ENCODE measurements around the gene TDRD9.

TDRD9 gene

DNA sequence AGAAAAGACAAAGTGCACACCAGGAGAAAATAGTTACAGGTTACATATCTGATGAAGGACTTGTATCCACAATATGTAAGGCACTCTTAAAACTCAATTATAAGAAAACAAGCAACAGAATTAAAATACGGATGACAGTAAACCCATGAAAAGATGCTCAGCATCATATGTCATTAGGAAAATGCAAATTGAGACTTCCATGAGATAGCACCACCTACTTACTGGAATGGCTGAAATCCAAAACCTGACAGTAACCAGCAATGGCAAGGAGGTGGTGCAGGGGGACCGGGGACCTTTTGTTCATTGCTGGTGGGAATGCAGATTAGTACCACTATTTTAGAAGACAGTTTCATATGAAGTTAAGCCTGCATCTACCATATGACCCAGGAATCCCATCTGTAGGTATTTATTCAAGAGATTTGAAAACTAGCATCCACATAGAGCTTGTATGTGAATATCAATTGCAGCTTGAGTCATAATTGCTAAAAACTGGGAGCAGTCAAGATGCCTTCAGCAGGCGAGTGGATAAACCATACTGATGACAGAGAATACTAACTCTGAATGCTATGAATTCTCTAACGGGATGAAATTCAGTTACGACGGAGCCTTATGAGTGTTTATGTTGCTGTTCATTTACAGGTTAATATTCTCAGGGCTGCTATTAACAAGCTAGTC, 113.3 kb downstream of the TDRD9 start:
- Histone ChIP-seq H3K36me3 (ENCODE audit: control insufficient read depth in 1 of 2, insufficient read depth in 2 of 2, low read length in 2 of 2) (no peaks in the 10 kb centered on the region), H3K79me1 (ENCODE audit: low read length) (no peaks in the 10 kb centered on the region), H3K23ac (ENCODE audit: low read length) (no peak overlapping the region), H3K18ac (ENCODE audit: low read length) (no peak overlapping the region), H4K91ac (ENCODE audit: low read depth, low read length) (no peak overlapping the region), H4K12ac (ENCODE audit: low read depth, low read length) (no peak overlapping the region), H3K27ac (ENCODE audit: low read depth, low read length) (no peak overlapping the region), H2BK12ac (ENCODE audit: low read length) (no peak overlapping the region), H2BK5ac (ENCODE audit: low read depth, low read length, poor library complexity) (no peak overlapping the region), H3K27me3 (ENCODE audit: insufficient read depth, low read length) (no peaks in the 10 kb centered on the region), H3K4me3 (ENCODE audit: low read depth, low read length) (no peak overlapping the region), H2BK120ac (ENCODE audit: insufficient read depth, low read length, poor library complexity) (no peak overlapping the region), H3K79me2 (ENCODE audit: control insufficient read depth, insufficient read depth, low read length, poor library complexity) (no peaks in the 10 kb centered on the region), H2AFZ (ENCODE audit: insufficient read depth, low read length, poor library complexity) (no peak overlapping the region), H3K14ac (ENCODE audit: low read length) (no peak overlapping the region), H3K9ac (ENCODE audit: low read length) (no peak overlapping the region), H4K8ac (ENCODE audit: low read depth, low read length) (no peak overlapping the region), H2AK5ac (ENCODE audit: low read length) (no peak overlapping the region), H3K9me3 (ENCODE audit: insufficient read depth, low read depth, low read length) (peaks cover 2% of the 10 kb centered on the region), H3K4me1 (ENCODE audit: control insufficient read depth in 1 of 2, insufficient read depth in 2 of 2, low read length in 2 of 2) (no peaks in the 10 kb centered on the region), H3K4ac (ENCODE audit: low read depth, low read length) (no peak overlapping the region), H3K4me2 (ENCODE audit: low read length) (no peak overlapping the region)
- no CpG with 5 or more reads among the region's 6 CpGs for WGBS (ENCODE audit: extremely low coverage, insufficient coverage, insufficient read length)
- no peak for DNase-seq

DNA sequence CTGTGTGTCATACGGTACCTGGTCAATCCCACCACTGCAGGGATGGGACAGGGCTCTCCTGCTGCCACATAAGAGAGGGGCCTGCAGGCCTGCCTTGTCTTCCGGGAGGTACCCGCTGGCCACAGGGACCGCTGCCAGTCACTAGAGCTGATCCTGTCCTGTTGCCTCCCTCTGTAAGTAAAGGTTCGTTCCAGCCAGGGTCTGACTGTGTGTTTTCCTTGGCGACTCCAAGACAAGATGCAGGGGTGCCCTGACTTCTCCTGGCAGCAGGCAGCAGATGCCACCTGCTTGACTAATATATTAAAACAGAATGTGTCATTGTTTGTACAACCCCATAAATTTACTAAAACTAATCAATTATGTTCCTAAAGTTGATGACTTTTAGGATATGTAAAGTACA, 115.8 kb downstream of the TDRD9 start:
- Histone ChIP-seq H3K36me3 (ENCODE audit: control insufficient read depth in 1 of 2, insufficient read depth in 2 of 2, low read length in 2 of 2) (no peaks in the 10 kb centered on the region), H3K4me3 (ENCODE audit: low read depth, low read length) (no peak overlapping the region), H2AFZ (ENCODE audit: insufficient read depth, low read length, poor library complexity) (no peak overlapping the region), H3K79me1 (ENCODE audit: low read length) (no peaks in the 10 kb centered on the region), H3K9me3 (ENCODE audit: insufficient read depth, low read depth, low read length) (no peaks in the 10 kb centered on the region), H3K27ac (ENCODE audit: low read depth, low read length) (no peak overlapping the region), H2AK5ac (ENCODE audit: low read length) (no peak overlapping the region), H2BK12ac (ENCODE audit: low read length) (no peak overlapping the region), H3K27me3 (ENCODE audit: insufficient read depth, low read length) (no peaks in the 10 kb centered on the region), H3K23ac (ENCODE audit: low read length) (no peak overlapping the region), H4K8ac (ENCODE audit: low read depth, low read length) (no peak overlapping the region), H3K4me1 (ENCODE audit: control insufficient read depth in 1 of 2, insufficient read depth in 2 of 2, low read length in 2 of 2) (no peaks in the 10 kb centered on the region), H4K12ac (ENCODE audit: low read depth, low read length) (no peak overlapping the region), H3K79me2 (ENCODE audit: control insufficient read depth, insufficient read depth, low read length, poor library complexity) (no peaks in the 10 kb centered on the region), H3K14ac (ENCODE audit: low read length) (no peak overlapping the region), H4K91ac (ENCODE audit: low read depth, low read length) (no peak overlapping the region), H3K18ac (ENCODE audit: low read length) (no peak overlapping the region), H3K4ac (ENCODE audit: low read depth, low read length) (no peak overlapping the region), H2BK120ac (ENCODE audit: insufficient read depth, low read length, poor library complexity) (no peak overlapping the region), H3K9ac (ENCODE audit: low read length) (no peak overlapping the region), H3K4me2 (ENCODE audit: low read length) (no peak overlapping the region), H2BK5ac (ENCODE audit: low read depth, low read length, poor library complexity) (no peak overlapping the region)
- no peak for DNase-seq
- no CpG with 5 or more reads among the region's 6 CpGs for whole genome bisulfite sequencing (ENCODE audit: extremely low coverage, insufficient coverage, insufficient read length)

DNA sequence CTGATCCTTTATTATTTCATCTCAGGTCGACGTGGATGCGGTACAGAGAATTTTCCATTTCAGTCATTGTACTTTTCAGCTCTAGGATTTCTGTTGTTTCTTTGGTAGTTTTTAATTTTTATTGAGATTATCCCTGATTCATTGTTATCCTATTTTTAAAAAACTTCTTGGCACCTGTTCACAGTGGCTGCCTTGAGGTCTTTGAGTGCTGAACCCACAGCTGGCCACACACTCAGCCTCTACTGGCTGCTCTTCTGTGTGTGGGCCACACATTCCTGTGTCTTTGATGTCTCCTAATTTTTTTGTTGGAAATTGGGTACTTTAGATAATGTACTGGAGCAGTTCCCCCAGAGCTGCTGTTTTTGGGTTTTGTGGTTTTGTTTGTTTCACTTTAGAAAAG, 119.5 kb downstream of the TDRD9 start:
- Histone ChIP-seq H3K36me3 (ENCODE audit: control insufficient read depth in 1 of 2, insufficient read depth in 2 of 2, low read length in 2 of 2) (no peaks in the 10 kb centered on the region), H2AFZ (ENCODE audit: insufficient read depth, low read length, poor library complexity) (no peak overlapping the region), H2BK12ac (ENCODE audit: low read length) (no peak overlapping the region), H3K14ac (ENCODE audit: low read length) (no peak overlapping the region), H2AK5ac (ENCODE audit: low read length) (no peak overlapping the region), H4K91ac (ENCODE audit: low read depth, low read length) (no peak overlapping the region), H3K4me1 (ENCODE audit: control insufficient read depth in 1 of 2, insufficient read depth in 2 of 2, low read length in 2 of 2) (peaks cover 0 to 3% of the 10 kb centered on the region in 2 experiments), H4K12ac (ENCODE audit: low read depth, low read length) (no peak overlapping the region), H3K4me3 (ENCODE audit: low read depth, low read length) (no peak overlapping the region), H3K9ac (ENCODE audit: low read length) (no peak overlapping the region), H3K27ac (ENCODE audit: low read depth, low read length) (no peak overlapping the region), H3K79me1 (ENCODE audit: low read length) (no peaks in the 10 kb centered on the region), H3K4me2 (ENCODE audit: low read length) (no peak overlapping the region), H3K4ac (ENCODE audit: low read depth, low read length) (no peak overlapping the region), H4K8ac (ENCODE audit: low read depth, low read length) (no peak overlapping the region), H2BK5ac (ENCODE audit: low read depth, low read length, poor library complexity) (no peak overlapping the region), H3K79me2 (ENCODE audit: control insufficient read depth, insufficient read depth, low read length, poor library complexity) (no peaks in the 10 kb centered on the region), H3K27me3 (ENCODE audit: insufficient read depth, low read length) (no peaks in the 10 kb centered on the region), H2BK120ac (ENCODE audit: insufficient read depth, low read length, poor library complexity) (no peak overlapping the region), H3K9me3 (ENCODE audit: insufficient read depth, low read depth, low read length) (no peaks in the 10 kb centered on the region), H3K18ac (ENCODE audit: low read length) (no peak overlapping the region), H3K23ac (ENCODE audit: low read length) (no peak overlapping the region)
- WGBS (ENCODE audit: extremely low coverage, insufficient coverage, insufficient read length), result no CpG with 5 or more reads among the region's 3 CpGs
- DNase-seq, result no peak

DNA sequence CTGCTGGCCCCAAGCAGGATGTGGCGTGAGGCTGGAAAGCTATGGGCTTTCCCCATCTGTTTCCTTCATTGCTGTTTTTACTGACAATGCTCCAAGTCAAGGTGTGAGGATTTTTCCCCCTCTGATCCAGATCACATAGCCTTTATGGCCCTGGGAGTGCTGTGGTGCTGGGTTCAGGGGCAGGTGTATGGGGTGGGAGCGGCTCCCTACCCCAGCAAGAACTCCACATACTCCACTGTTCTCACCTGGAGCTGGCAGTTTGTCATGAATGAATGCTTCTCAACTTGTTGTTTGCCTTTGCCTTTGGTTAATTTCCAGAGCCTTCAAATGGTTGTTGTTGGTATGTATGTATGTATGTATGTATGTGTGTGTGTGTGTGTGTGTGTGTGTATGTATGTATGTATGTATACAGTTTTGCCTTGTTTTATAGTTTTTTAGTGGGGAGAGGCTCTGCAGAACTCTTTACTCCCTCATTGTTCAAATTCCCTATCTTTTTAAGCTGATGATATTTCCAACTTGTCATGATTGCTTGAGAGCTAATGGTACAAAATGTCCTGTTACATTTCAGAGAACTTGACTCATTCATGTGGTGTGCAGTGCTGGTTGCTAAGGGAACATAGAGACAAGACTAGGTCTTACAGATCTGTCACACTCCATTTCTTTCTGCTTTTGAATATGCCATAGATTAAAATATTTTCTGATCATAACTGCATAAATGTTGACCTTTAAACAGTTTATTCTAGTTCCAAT, 120.7 kb downstream of the TDRD9 start:
- DNase-seq, result peak in 1 of 2 donors; percentile 10
- Histone ChIP-seq H4K8ac (ENCODE audit: low read depth, low read length) (no peak overlapping the region), H3K4me2 (ENCODE audit: low read length) (no peak overlapping the region), H3K9me3 (ENCODE audit: insufficient read depth, low read depth, low read length) (no peaks in the 10 kb centered on the region), H4K12ac (ENCODE audit: low read depth, low read length) (no peak overlapping the region), H3K23ac (ENCODE audit: low read length) (no peak overlapping the region), H3K14ac (ENCODE audit: low read length) (no peak overlapping the region), H3K4me1 (ENCODE audit: control insufficient read depth in 1 of 2, insufficient read depth in 2 of 2, low read length in 2 of 2) (peaks cover 0 to 3% of the 10 kb centered on the region in 2 experiments), H3K4me3 (ENCODE audit: low read depth, low read length) (no peak overlapping the region), H2BK12ac (ENCODE audit: low read length) (no peak overlapping the region), H2AFZ (ENCODE audit: insufficient read depth, low read length, poor library complexity) (no peak overlapping the region), H3K4ac (ENCODE audit: low read depth, low read length) (no peak overlapping the region), H3K79me1 (ENCODE audit: low read length) (no peaks in the 10 kb centered on the region), H3K18ac (ENCODE audit: low read length) (no peak overlapping the region), H3K9ac (ENCODE audit: low read length) (no peak overlapping the region), H2BK5ac (ENCODE audit: low read depth, low read length, poor library complexity) (no peak overlapping the region), H4K91ac (ENCODE audit: low read depth, low read length) (no peak overlapping the region), H2AK5ac (ENCODE audit: low read length) (no peak overlapping the region), H3K27me3 (ENCODE audit: insufficient read depth, low read length) (no peaks in the 10 kb centered on the region), H3K27ac (ENCODE audit: low read depth, low read length) (no peak overlapping the region), H3K36me3 (ENCODE audit: control insufficient read depth in 1 of 2, insufficient read depth in 2 of 2, low read length in 2 of 2) (no peaks in the 10 kb centered on the region), H2BK120ac (ENCODE audit: insufficient read depth, low read length, poor library complexity) (no peak overlapping the region), H3K79me2 (ENCODE audit: control insufficient read depth, insufficient read depth, low read length, poor library complexity) (no peaks in the 10 kb centered on the region)
- no CpG with 5 or more reads among the region's 2 CpGs for WGBS (ENCODE audit: extremely low coverage, insufficient coverage, insufficient read length)

Measured in trophoblast cell (in vitro differentiated cells and primary cell).